GM19324 (cell line): ENCODE data around the gene TTN.

ENCODE experiments used
- ATAC-seq: cut with Tn5 transposase; IDR thresholded peaks from one replicate; pipeline ENCODE4 v1.9.1; 2021; ENCODE audit warnings: mild to moderate bottlenecking, moderate library complexity; ENCODE audit not compliant: unreplicated experiment, low FRiP score

The TTN gene

GRCh38 chr2:178756843-178757242, 50.4 kb downstream of the TTN start:
- no peak for ATAC-seq

- ATAC-seq, result no peak
Observed at GRCh38 chr2:178756343-178756742, 50.9 kb downstream of the TTN start.

- no peak for ATAC-seq
Observed at GRCh38 chr2:178747767-178748166, 59.5 kb downstream of the TTN start.

GRCh38 chr2:178734518-178734917, 72.7 kb downstream of the TTN start:
- no peak for ATAC-seq

GRCh38 chr2:178733975-178734374, 73.2 kb downstream of the TTN start:
- no peak for ATAC-seq

- no peak for ATAC-seq
Observed at GRCh38 chr2:178732913-178733312, 74.3 kb downstream of the TTN start.

- ATAC-seq, result no peak
Observed at GRCh38 chr2:178731300-178731699, 75.9 kb downstream of the TTN start.

- ATAC-seq, result no peak
Observed at GRCh38 chr2:178730049-178730448, 77.2 kb downstream of the TTN start.

- ATAC-seq, result peak; percentile 82
Observed at GRCh38 chr2:178723786-178724346, 83.4 kb downstream of the TTN start.

GRCh38 chr2:178722296-178722695, 84.9 kb downstream of the TTN start:
- no peak for ATAC-seq

- no peak for ATAC-seq
Observed at GRCh38 chr2:178718988-178719387, 88.2 kb downstream of the TTN start.

GRCh38 chr2:178718283-178718682, 88.9 kb downstream of the TTN start:
- no peak for ATAC-seq

- no peak for ATAC-seq
Observed at GRCh38 chr2:178716394-178716793, 90.8 kb downstream of the TTN start.

GRCh38 chr2:178715366-178715765, 91.9 kb downstream of the TTN start:
- ATAC-seq, result no peak

- no peak for ATAC-seq
Observed at GRCh38 chr2:178707476-178707875, 99.7 kb downstream of the TTN start.

- no peak for ATAC-seq
Observed at GRCh38 chr2:178704876-178705275, 102.3 kb downstream of the TTN start.

- ATAC-seq, result no peak
Observed at GRCh38 chr2:178702361-178702760, 104.9 kb downstream of the TTN start.

- no peak for ATAC-seq
Observed at GRCh38 chr2:178700922-178701342, 106.3 kb downstream of the TTN start.

- ATAC-seq, result no peak
Observed at GRCh38 chr2:178700136-178700535, 107.1 kb downstream of the TTN start.

- no peak for ATAC-seq
Observed at GRCh38 chr2:178692845-178693244, 114.4 kb downstream of the TTN start.

- ATAC-seq, result no peak
Observed at GRCh38 chr2:178689808-178690207, 117.4 kb downstream of the TTN start.

- ATAC-seq, result no peak
Observed at GRCh38 chr2:178683877-178684276, 123.3 kb downstream of the TTN start.

- ATAC-seq, result no peak
Observed at GRCh38 chr2:178681081-178681480, 126.1 kb downstream of the TTN start.
